Endothelial cell of umbilical vein (primary cell): ENCODE measurements around the gene TOP3B. TPM values are rescaled to one million over a fixed set of nuclear protein-coding genes. Genes with fewer than 3 reads are reported as not detected.

Source experiments
- BruUV-seq: library from RNA; stranded (reverse); fragments of 400-500 nt; replicated peaks from 2 replicates; lab custom pipeline; 2021; lab: Mats Ljungman, UMichigan
- CTCF ChIA-PET: fragments of 300-600, 350-600 bp; sonication (Branson Sonifier 250); formaldehyde crosslinking; loops from one replicate; lab custom pipeline; 2021; ENCODE audit warnings: antibody characterized with exemption, inconsistent platforms; lab: Charles Lee
- POLR2A ChIA-PET: fragments of 300-600, 350-600 bp; sonication (Branson Sonifier 250); formaldehyde crosslinking; loops from one replicate; lab custom pipeline; 2021; ENCODE audit warnings: antibody characterized with exemption, inconsistent platforms; lab: Charles Lee
- DNase-seq: peaks from one replicate; pipeline ENCODE4 v3.0.0-alpha.2; 2011; ENCODE audit warnings: low read depth, low spot score
- FAIRE-seq: peaks from 2 replicates; lab custom pipeline; 2011; peaks lifted over from hg19 to GRCh38; lab: Jason Lieb, UNC
- H2AFZ ChIP-seq: 2 replicates; pipeline ENCODE4 v1.6.0; 2012; ENCODE audit warnings: low read depth, low read length, control low read depth, inconsistent platforms
- H3K27ac ChIP-seq: 2 replicates; pipeline ENCODE4 v1.5.1; 2011; ENCODE audit warnings: low read depth, mild to moderate bottlenecking, control low read depth, low read length, moderate library complexity; ENCODE audit not compliant: insufficient read depth
- H3K27me3 ChIP-seq, 2 experiments: 2 replicates each; pipeline versions ENCODE4 v1.6.0 to v1.6.1; 2011; ENCODE audit warnings: low read length in 2 of 2, mixed read lengths in 1 of 2; ENCODE audit not compliant: control insufficient read depth in 2 of 2, insufficient read depth in 2 of 2
- H3K36me3 ChIP-seq, 2 experiments: 2 replicates in 1 of 2; 3 replicates in 1 of 2; pipeline ENCODE4 v1.5.1; 2011; ENCODE audit warnings: low read length in 2 of 2, mild to moderate bottlenecking in 1 of 2, moderate library complexity in 1 of 2; ENCODE audit not compliant: control insufficient read depth in 2 of 2, insufficient read depth in 2 of 2; ENCODE audit errors: extremely low read depth in 1 of 2
- H3K4me1 ChIP-seq: 3 replicates; pipeline ENCODE4 v1.5.1; 2011; ENCODE audit warnings: mild to moderate bottlenecking, low read length; ENCODE audit not compliant: control insufficient read depth, insufficient read depth; ENCODE audit errors: extremely low read depth
- H3K4me2 ChIP-seq: 2 replicates; pipeline ENCODE4 v1.6.1; 2011; ENCODE audit warnings: low read length, control low read depth, mixed read lengths; ENCODE audit not compliant: insufficient read depth
- H3K4me3 ChIP-seq, 3 experiments: fragments of 200-600 bp in 1 of 3; sonication (generic), shearing (Covaris generic) in 1 of 3; replicated peaks in 1 of 3; 2 replicates each; pipeline ENCODE4 v1.5.1; 2011 to 2016; ENCODE audit warnings: control low read depth in 3 of 3, low read length in 3 of 3, mild to moderate bottlenecking in 2 of 3, inconsistent platforms in 1 of 3, low read depth in 1 of 3, moderate library complexity in 1 of 3; ENCODE audit not compliant: insufficient read depth in 1 of 3
- H3K79me2 ChIP-seq: 2 replicates; pipeline ENCODE4 v1.6.0; 2012; ENCODE audit warnings: low read length, inconsistent platforms; ENCODE audit not compliant: control insufficient read depth, insufficient read depth
- H3K9ac ChIP-seq: replicated peaks from 2 replicates; pipeline ENCODE3; 2011; ENCODE audit warnings: low read length, control low read depth; ENCODE audit not compliant: insufficient read depth; ENCODE audit errors: extremely low read depth
- H3K9me1 ChIP-seq: replicated peaks from 3 replicates; pipeline ENCODE4 v1.6.0; 2011; ENCODE audit warnings: mild to moderate bottlenecking, low read length; ENCODE audit not compliant: control insufficient read depth, insufficient read depth; ENCODE audit errors: extremely low read depth
- H3K9me3 ChIP-seq: replicated peaks from 2 replicates; pipeline ENCODE4 v1.5.1; 2012; ENCODE audit warnings: low read length, inconsistent platforms; ENCODE audit not compliant: control insufficient read depth, insufficient read depth
- H4K20me1 ChIP-seq: replicated peaks from 2 replicates; pipeline ENCODE3; 2011; ENCODE audit warnings: mild to moderate bottlenecking, low read length; ENCODE audit not compliant: control insufficient read depth, insufficient read depth; ENCODE audit errors: extremely low read depth
- CTCF ChIP-seq, 2 donors: IDR thresholded peaks; 1 replicate in 1 of 2; 2 replicates in 1 of 2; pipeline ENCODE4 v1.5.1; 2011; ENCODE audit warnings: low read length in 2 of 2, mild to moderate bottlenecking in 2 of 2, moderate library complexity in 2 of 2, control low read depth in 1 of 2, inconsistent platforms in 1 of 2, low read depth in 1 of 2; ENCODE audit not compliant: insufficient read depth in 1 of 2; ENCODE audit errors: extremely low read depth in 1 of 2
- EZH2 ChIP-seq: IDR thresholded peaks from 2 replicates; pipeline ENCODE4 v1.6.1; 2012; ENCODE audit warnings: borderline replicate concordance, low read depth, mild to moderate bottlenecking, moderate library complexity, low read length, inconsistent platforms; ENCODE audit not compliant: severe bottlenecking
- FOS ChIP-seq: IDR thresholded peaks from 2 replicates; pipeline ENCODE4 v1.6.1; 2011; ENCODE audit warnings: mild to moderate bottlenecking, low read length, moderate library complexity, borderline replicate concordance; ENCODE audit not compliant: insufficient read depth
- JUN ChIP-seq: IDR thresholded peaks from 2 replicates; pipeline ENCODE4 v1.6.1; 2011; ENCODE audit warnings: borderline replicate concordance, low read depth; ENCODE audit not compliant: insufficient read length, insufficient read depth
- MYC ChIP-seq: IDR thresholded peaks from one replicate; pipeline ENCODE4 v1.6.1; 2011; ENCODE audit warnings: mild to moderate bottlenecking, low read depth, low read length
- POLR2AphosphoS5 ChIP-seq: IDR thresholded peaks from 2 replicates; pipeline ENCODE4 v1.6.1; 2012; ENCODE audit warnings: low read depth, mild to moderate bottlenecking, control low read depth, low read length, moderate library complexity; ENCODE audit not compliant: insufficient read depth
- dilution Hi-C: fragments of 300-500 bp; cut with MboI; formaldehyde crosslinking; loops from one replicate; pipeline ENCODE4 v1.15.0; 2019; ENCODE audit warnings: low sequenced_read_pairs; ENCODE audit not compliant: extremely low pct_ligation_motif_present
- intact Hi-C: fragments of 100-400 bp; cut with micrococcal nuclease; formaldehyde crosslinking; loops from one replicate; pipeline ENCODE4 v1.10.0; 2022
- polyA plus RNA-seq, 4 experiments: library from polyadenylated mRNA; depleted of rRNA in 3 of 4; stranded (reverse) in 3 of 4; unstranded in 1 of 4; fragments of >200 nt; gene quantifications; 2 replicates each; pipeline versions ENCODE4 v1.2.1 to v1.2.3, GENCODE V29; 2011 to 2012; ENCODE audit warnings: missing spikeins in 1 of 4
- total RNA-seq: library from RNA; stranded (reverse); gene quantifications from 2 replicates; pipeline ENCODE4 v1.2.3, GENCODE V29; 2021

The TOP3B gene
- total and polyA plus RNA-seq, 2 donors (not counting 3 experiments of a cell fraction or from before 2014, with no cell fraction given), result 25.2 to 56.5 TPM

- Histone ChIP-seq H3K9me3 (no peaks in the 10 kb centered on the region), H4K20me1 (no peaks in the 10 kb centered on the region), H3K4me2 (no peak overlapping the region), H3K9me1 (no peaks in the 10 kb centered on the region), H2AFZ (no peak overlapping the region), H3K36me3 (peaks cover 10 to 13% of the 10 kb centered on the region in 2 experiments), H3K27ac (no peak overlapping the region), H3K4me3 (no peak overlapping the region), H3K4me1 (peaks cover 8% of the 10 kb centered on the region), H3K27me3 (no peaks in the 10 kb centered on the region), H3K9ac (no peak overlapping the region), H3K79me2 (peaks cover 40% of the 10 kb centered on the region)
- DNase-seq (no peak), FAIRE-seq (no peak)
- ChIA-PET POLR2A (interaction anchor here (0.6 kb wide), 1 partner anchor 151 kb away, joined by 7 read pairs; no protein-coding TSS in a partner anchor), CTCF (no interaction called here)
- TF ChIP-seq EZH2 (no peak), CTCF (IDR thresholded peaks at IDR 0.05; ENCODE audit: extremely low read depth in 1 of 2, insufficient read depth in 1 of 2, low read depth in 1 of 2, low read length in 2 of 2) (no peak)
- dilution Hi-C loops (no loop called here), intact Hi-C loops (no loop called here)
- BruUV-seq, result no TSS peak
These were observed 4.8 kb downstream of the TOP3B start for GRCh38 chr22:21977814-21978213.

- H3K9me1 ChIP-seq, result no peaks in the 10 kb centered on the region
- no peak overlapping the region for H2AFZ ChIP-seq
- no peaks in the 10 kb centered on the region for H4K20me1 ChIP-seq
- no peak overlapping the region for H3K4me2 ChIP-seq
- H3K27ac ChIP-seq, result no peak overlapping the region
- BruUV-seq, result no TSS peak
- H3K9me3 ChIP-seq, result no peaks in the 10 kb centered on the region
- no peak for DNase-seq
- H3K4me1 ChIP-seq, result no peaks in the 10 kb centered on the region
- TF ChIP-seq FOS (no peak), EZH2 (no peak), POLR2AphosphoS5 (no peak), JUN (no peak), MYC (no peak)
- H3K79me2 ChIP-seq, result peaks cover 24% of the 10 kb centered on the region
- no peak for FAIRE-seq
- H3K9ac ChIP-seq, result no peak overlapping the region
- no peak overlapping the region for H3K4me3 ChIP-seq
- dilution Hi-C loops, result no loop called here
- H3K27me3 ChIP-seq, result no peaks in the 10 kb centered on the region
- peaks cover 20 to 24% of the 10 kb centered on the region in 2 experiments for H3K36me3 ChIP-seq
- CTCF ChIA-PET, result no interaction called here
- POLR2A ChIA-PET, result no interaction called here
- intact Hi-C loops, result no loop called here
These were observed 6.7 kb downstream of the TOP3B start for GRCh38 chr22:21975854-21976345.
